ENCODE results near the gene ASIC4. TPM values are rescaled to one million over a fixed set of nuclear protein-coding genes. Genes with fewer than 3 reads are reported as not detected.

ASIC4 gene
- total RNA-seq = not detected

DNA sequence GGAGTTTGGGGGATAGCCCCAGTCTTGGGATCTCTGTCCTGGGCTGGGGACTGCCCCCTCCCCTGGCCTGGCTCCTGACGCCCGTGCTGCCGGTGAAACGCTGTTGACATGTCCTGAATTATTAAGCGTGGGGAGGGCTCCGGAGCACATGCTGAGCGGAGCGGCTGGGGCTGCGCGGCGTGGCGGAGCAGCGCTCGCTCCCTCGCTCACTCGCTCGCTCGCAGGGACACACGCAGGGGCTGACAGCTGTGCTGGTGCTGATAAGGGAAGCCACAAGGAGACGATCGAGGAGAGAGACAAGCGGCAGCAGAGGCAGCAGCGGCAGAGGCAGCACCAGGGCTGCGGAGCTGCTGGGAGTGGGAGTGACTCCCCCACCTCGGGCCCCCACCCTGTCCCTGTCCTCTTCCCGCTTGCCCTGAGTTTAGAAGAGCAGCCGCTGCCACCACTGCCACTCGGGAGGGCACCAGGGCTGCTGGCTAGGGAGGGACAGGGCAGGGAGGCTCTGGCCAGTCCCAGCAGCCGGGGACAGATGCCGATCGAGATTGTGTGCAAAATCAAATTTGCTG, at the start of gene ASIC4:
Gene ASIC4 (plus strand): TSS at position 287 of the 566 bp plus-strand sequence. CDS start 243 bp downstream, at position 530.
- TF ChIP-seq CTCF (IDR thresholded peaks at IDR 0.05; ENCODE audit: low read depth) = no peak

DNA sequence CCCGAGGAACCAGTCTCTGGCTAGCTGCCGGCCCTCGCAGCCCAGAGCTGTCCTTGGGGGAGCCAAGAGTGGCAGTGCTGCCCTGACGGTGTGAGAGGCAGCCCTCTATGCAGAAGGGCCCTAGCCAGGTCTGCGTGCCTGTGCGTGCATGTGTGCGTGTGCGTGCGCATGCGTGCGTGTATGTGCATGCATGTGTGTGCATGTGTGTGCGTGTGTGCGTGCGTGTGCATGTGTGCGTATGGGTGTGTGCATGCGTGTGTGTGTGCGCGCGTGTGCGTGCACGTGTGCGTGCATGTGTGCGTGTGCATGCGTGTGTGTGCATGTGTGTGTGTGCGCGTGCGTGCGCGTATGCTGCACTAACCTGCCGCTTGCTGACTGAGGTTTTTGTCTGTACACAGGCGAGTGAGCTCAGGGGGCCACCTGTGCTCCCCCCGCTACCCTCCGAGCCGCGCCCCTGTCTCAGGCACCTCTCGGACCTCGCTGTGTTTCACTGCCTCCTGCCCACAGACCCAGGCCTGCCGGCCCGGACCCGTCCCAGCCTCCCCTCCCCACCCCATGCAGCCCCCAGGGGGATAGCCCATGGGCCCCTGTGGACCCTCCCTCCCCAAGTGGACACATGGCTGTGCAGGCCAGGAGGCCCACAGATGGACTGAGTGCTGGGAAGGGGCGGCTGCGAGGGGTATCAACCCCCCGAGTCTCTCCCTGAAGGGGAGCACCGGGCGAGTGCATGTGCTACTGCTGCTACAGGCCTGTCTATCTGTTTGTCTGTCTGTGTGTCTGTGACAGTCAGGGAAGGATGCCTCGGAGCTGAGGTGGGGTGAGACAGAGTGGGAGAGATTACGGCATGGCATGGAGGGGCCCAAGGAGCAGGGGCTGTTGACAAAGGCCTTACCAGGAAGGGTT, 48.4 kb upstream of the ASIC4 start:
- no peak for TF ChIP-seq CTCF (IDR thresholded peaks at IDR 0.05; ENCODE audit: low read depth)

DNA sequence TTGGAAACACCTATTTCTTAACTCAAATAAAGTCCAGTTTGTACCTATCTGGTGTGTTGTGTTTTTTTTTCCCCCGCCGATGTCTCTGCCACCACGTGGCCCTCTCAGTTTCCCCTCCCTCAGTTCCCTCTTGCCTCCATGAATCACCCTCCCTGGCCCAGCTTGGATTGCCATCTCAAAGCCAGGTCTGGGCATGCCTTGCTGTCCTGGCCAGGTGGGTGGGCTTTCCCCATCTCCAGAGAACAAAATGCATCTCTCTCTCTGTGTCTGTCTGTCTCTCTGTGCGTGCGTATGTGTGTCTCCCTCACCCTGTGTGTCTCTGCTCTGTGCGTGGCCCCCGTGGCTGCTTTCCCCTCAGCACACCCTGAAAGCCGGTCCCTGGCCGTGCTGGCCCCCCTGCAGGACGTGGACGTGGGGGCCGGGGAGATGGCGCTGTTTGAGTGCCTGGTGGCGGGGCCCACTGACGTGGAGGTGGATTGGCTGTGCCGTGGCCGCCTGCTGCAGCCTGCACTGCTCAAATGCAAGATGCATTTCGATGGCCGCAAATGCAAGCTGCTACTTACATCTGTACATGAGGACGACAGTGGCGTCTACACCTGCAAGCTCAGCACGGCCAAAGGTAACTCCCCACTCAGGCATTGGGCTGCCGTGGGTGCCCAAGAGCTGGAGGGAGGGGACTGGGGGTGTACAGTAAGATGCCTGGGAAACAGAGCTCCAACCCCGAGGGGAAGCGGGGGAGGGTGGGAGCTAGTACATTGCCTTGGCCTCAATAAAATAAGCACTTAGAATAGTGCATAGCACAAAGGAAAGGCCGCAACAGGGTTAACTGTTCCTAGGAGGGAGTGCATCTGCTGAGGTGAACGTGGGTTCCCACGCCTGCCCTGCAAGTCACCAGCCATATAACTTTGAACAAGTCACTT, 47.2 kb upstream of the ASIC4 start:
- no peak for TF ChIP-seq CTCF (IDR thresholded peaks at IDR 0.05; ENCODE audit: low read depth)

DNA sequence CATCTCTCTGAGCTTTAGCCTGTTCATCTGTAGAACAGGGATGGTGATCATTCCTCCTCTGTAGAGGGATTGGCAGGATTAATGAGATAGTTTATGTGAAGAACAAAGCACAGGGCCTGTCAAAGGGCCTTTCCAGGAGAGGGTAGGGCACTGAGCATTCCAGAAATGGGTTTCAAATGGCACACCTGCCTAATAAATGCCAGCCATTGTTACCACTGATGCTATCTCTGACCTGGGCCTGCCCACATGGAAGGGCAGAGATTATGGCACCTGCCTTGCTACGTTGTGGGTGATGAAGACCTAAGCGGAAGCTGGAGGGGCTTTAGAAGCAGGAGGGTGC, 46.6 kb upstream of the ASIC4 start:
- TF ChIP-seq CTCF (IDR thresholded peaks at IDR 0.05; ENCODE audit: low read depth) = no peak

GRCh38 chr2:219468410-219469185, 45.7 kb upstream of the ASIC4 start:
- no peak for TF ChIP-seq CTCF (IDR thresholded peaks at IDR 0.05; ENCODE audit: low read depth)

DNA sequence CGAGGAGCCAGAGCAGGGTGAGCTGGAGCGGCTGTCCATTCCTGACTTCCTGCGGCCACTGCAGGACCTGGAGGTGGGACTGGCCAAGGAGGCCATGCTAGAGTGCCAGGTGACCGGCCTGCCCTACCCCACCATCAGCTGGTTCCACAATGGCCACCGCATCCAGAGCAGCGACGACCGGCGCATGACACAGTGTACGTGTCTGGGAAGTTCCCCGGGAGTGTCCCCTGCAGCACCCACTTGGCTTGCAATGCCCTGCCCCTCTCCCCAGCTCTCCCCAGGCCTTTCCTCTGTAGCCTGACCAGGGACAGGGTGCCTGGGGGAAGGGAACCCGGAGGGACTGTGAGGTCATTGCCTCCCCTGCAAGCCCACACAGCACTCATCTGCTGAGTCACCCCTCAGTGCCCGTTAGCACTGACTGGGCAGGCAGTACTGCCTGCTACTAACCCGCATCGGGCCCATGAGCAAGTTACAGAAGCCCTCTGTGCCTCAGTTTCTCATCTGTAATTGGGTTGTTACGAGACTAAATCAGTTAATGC, 45.0 kb upstream of the ASIC4 start:
- TF ChIP-seq CTCF (IDR thresholded peaks at IDR 0.05; ENCODE audit: low read depth) = no peak
